Neuronal stem cell (in vitro differentiated cells): ENCODE measurements around the gene CLCN2.
A peak's percentile ranks its signal among the peaks of the same experiment; 100 is the strongest.

Source experiments
- DNase-seq: peaks from one replicate; pipeline ENCODE4 v3.0.0-alpha.2; 2013; ENCODE audit warnings: low spot score
- H2AFZ ChIP-seq: one replicate; pipeline ENCODE4 v1.6.1; 2013; ENCODE audit warnings: mild to moderate bottlenecking, low read length, inconsistent platforms
- H2AK5ac ChIP-seq: 2 replicates; pipeline ENCODE4 v1.6.1; 2013; ENCODE audit warnings: low read depth, mild to moderate bottlenecking, inconsistent platforms, low read length, moderate library complexity, mixed read lengths
- H2BK120ac ChIP-seq: 2 replicates; pipeline ENCODE4 v1.6.1; 2013; ENCODE audit warnings: low read depth, mild to moderate bottlenecking, inconsistent platforms, low read length, moderate library complexity, mixed read lengths
- H2BK12ac ChIP-seq: one replicate; pipeline ENCODE4 v1.6.1; 2013; ENCODE audit warnings: low read length, inconsistent platforms
- H2BK15ac ChIP-seq: 2 replicates; pipeline ENCODE4 v1.6.1; 2013; ENCODE audit warnings: mild to moderate bottlenecking, low read length, inconsistent platforms, mixed read lengths
- H2BK5ac ChIP-seq: one replicate; pipeline ENCODE4 v1.6.1; 2013; ENCODE audit warnings: inconsistent platforms, mild to moderate bottlenecking, low read length, moderate library complexity
- H3K14ac ChIP-seq: one replicate; pipeline ENCODE4 v1.6.1; 2013; ENCODE audit warnings: low read length, inconsistent platforms
- H3K18ac ChIP-seq: 2 replicates; pipeline ENCODE4 v1.6.1; 2013; ENCODE audit warnings: low read length, inconsistent platforms
- H3K23ac ChIP-seq: 2 replicates; pipeline ENCODE4 v1.6.1; 2013; ENCODE audit warnings: low read depth, mild to moderate bottlenecking, mixed read lengths, low read length, inconsistent platforms; ENCODE audit not compliant: poor library complexity
- H3K27ac ChIP-seq: replicated peaks from 3 replicates; pipeline ENCODE4 v1.5.1; 2013; ENCODE audit warnings: low read length, inconsistent platforms
- H3K27me3 ChIP-seq, 3 experiments: 2 replicates each; pipeline ENCODE4 v1.6.1; 2013; ENCODE audit warnings: low read length in 3 of 3, mild to moderate bottlenecking in 2 of 3, inconsistent platforms in 1 of 3, low read depth in 1 of 3, mixed read lengths in 1 of 3, moderate library complexity in 1 of 3; ENCODE audit not compliant: control insufficient read depth in 3 of 3, insufficient read depth in 3 of 3
- H3K36me3 ChIP-seq, 2 donors: replicated peaks in 1 of 2; 2 replicates each; pipeline ENCODE4 v1.6.1; 2013; ENCODE audit warnings: low read length in 2 of 2; ENCODE audit not compliant: control insufficient read depth in 2 of 2, insufficient read depth in 2 of 2
- H3K4ac ChIP-seq: 2 replicates; pipeline ENCODE4 v1.6.1; 2013; ENCODE audit warnings: inconsistent platforms, mild to moderate bottlenecking, low read length, moderate library complexity
- H3K4me1 ChIP-seq, 2 donors: 1 replicate in 1 of 2; 2 replicates in 1 of 2; pipeline ENCODE4 v1.6.1; 2013; ENCODE audit warnings: low read length in 2 of 2, low read depth in 1 of 2; ENCODE audit not compliant: control insufficient read depth in 2 of 2, insufficient read depth in 1 of 2
- H3K4me2 ChIP-seq: one replicate; pipeline ENCODE4 v1.6.1; 2013; ENCODE audit warnings: mild to moderate bottlenecking, low read length, inconsistent platforms; ENCODE audit not compliant: insufficient read depth, poor library complexity, severe bottlenecking
- H3K4me3 ChIP-seq, 2 donors: 2 replicates each; pipeline ENCODE4 v1.5.1; 2013; ENCODE audit warnings: low read length in 2 of 2, mild to moderate bottlenecking in 2 of 2, inconsistent platforms in 1 of 2, moderate library complexity in 1 of 2
- H3K79me1 ChIP-seq: one replicate; pipeline ENCODE4 v1.6.1; 2013; ENCODE audit warnings: low read depth, mild to moderate bottlenecking, inconsistent platforms, low read length, moderate library complexity
- H3K9ac ChIP-seq: one replicate; pipeline ENCODE4 v1.6.1; 2013; ENCODE audit warnings: mild to moderate bottlenecking, low read depth, low read length, inconsistent platforms; ENCODE audit not compliant: poor library complexity
- H3K9me3 ChIP-seq, 2 donors: replicated peaks in 1 of 2; 2 replicates each; pipeline versions ENCODE3 to v1.6.1; 2013; ENCODE audit warnings: low read length in 2 of 2, mild to moderate bottlenecking in 2 of 2, inconsistent platforms in 1 of 2, low read depth in 1 of 2, mixed read lengths in 1 of 2, moderate library complexity in 1 of 2; ENCODE audit not compliant: control insufficient read depth in 2 of 2, insufficient read depth in 1 of 2
- H4K8ac ChIP-seq: one replicate; pipeline ENCODE4 v1.6.1; 2013; ENCODE audit warnings: low read depth, mild to moderate bottlenecking, inconsistent platforms, low read length, moderate library complexity
- H4K91ac ChIP-seq: one replicate; pipeline ENCODE4 v1.6.1; 2013; ENCODE audit warnings: low read length, low read depth, mild to moderate bottlenecking, inconsistent platforms; ENCODE audit not compliant: poor library complexity
- WGBS, 2 donors: extraction: QIAGEN DNeasy Blood & Tissue Kit; methylation state at CpG; one replicate each; pipeline ENCODE4 v1.1.7; 2013; ENCODE audit warnings: missing lambda C conversion rate in 2 of 2, mixed read lengths in 1 of 2; ENCODE audit not compliant: insufficient read length in 2 of 2, insufficient replicate concordance in 1 of 2; ENCODE audit errors: extremely low coverage in 2 of 2; 5-methylcytosine and 5-hydroxymethylcytosine counted together

Gene CLCN2

GRCh38 chr3:184357248-184358123, 3.9 kb downstream of the CLCN2 start:
- no peak overlapping the region for H2BK5ac ChIP-seq
- no peak for DNase-seq
- H4K91ac ChIP-seq, result no peak overlapping the region
- no peak overlapping the region for H3K4me3 ChIP-seq
- H2BK120ac ChIP-seq, result peak overlapping the region; percentile 31
- no peak overlapping the region for H2AFZ ChIP-seq
- H3K79me1 ChIP-seq, result peaks cover 23% of the 10 kb centered on the region
- no peak overlapping the region for H3K4ac ChIP-seq
- H3K9me3 ChIP-seq, result no peaks in the 10 kb centered on the region
- H3K9ac ChIP-seq, result no peak overlapping the region
- H3K27ac ChIP-seq, result no peak overlapping the region
- H2BK15ac ChIP-seq, result no peak overlapping the region
- H3K36me3 ChIP-seq, result peaks cover 58 to 62% of the 10 kb centered on the region in 2 donors
- H3K27me3 ChIP-seq, result no peaks in the 10 kb centered on the region
- H3K23ac ChIP-seq, result no peak overlapping the region
- H3K4me2 ChIP-seq, result no peak overlapping the region
- peak overlapping the region; percentile 99 for H2AK5ac ChIP-seq
- no peak overlapping the region for H3K18ac ChIP-seq
- no peak overlapping the region for H2BK12ac ChIP-seq
- H3K4me1 ChIP-seq, result peaks cover 13 to 23% of the 10 kb centered on the region in 2 donors
- H3K14ac ChIP-seq, result no peak overlapping the region
- no peak overlapping the region for H4K8ac ChIP-seq
- no CpG with 5 or more reads among the region's 24 CpGs for WGBS, 2 donors

GRCh38 chr3:184355261-184356040, 6.0 kb downstream of the CLCN2 start:
- H3K27ac ChIP-seq, result no peak overlapping the region
- peaks cover 13 to 25% of the 10 kb centered on the region in 2 donors for H3K4me1 ChIP-seq
- no peak overlapping the region for H3K4me3 ChIP-seq
- H2BK120ac ChIP-seq, result peak overlapping the region; percentile 0
- no peak overlapping the region for H2AFZ ChIP-seq
- H3K79me1 ChIP-seq, result peaks cover 14% of the 10 kb centered on the region
- H3K27me3 ChIP-seq, result no peaks in the 10 kb centered on the region
- no peak overlapping the region for H2AK5ac ChIP-seq
- no peak overlapping the region for H4K91ac ChIP-seq
- no peak overlapping the region for H2BK12ac ChIP-seq
- no peak overlapping the region for H3K4me2 ChIP-seq
- DNase-seq, result no peak
- H3K4ac ChIP-seq, result no peak overlapping the region
- H3K9ac ChIP-seq, result peak overlapping the region; percentile 54
- H2BK5ac ChIP-seq, result peak overlapping the region; percentile 16
- no peak overlapping the region for H2BK15ac ChIP-seq
- H3K23ac ChIP-seq, result no peak overlapping the region
- H4K8ac ChIP-seq, result no peak overlapping the region
- H3K36me3 ChIP-seq, result peaks cover 72 to 82% of the 10 kb centered on the region in 2 donors
- peak overlapping the region; percentile 67 for H3K18ac ChIP-seq
- H3K14ac ChIP-seq, result no peak overlapping the region
- no CpG with 5 or more reads among the region's 18 CpGs for WGBS, 2 donors
- H3K9me3 ChIP-seq, result no peaks in the 10 kb centered on the region

- Histone ChIP-seq H3K23ac (no peak overlapping the region), H3K27ac (no peak overlapping the region), H4K91ac (no peak overlapping the region), H3K9ac (peak overlapping the region; percentile 54), H2AK5ac (peak overlapping the region; percentile 11), H4K8ac (no peak overlapping the region), H3K4me1 (peaks cover 8 to 20% of the 10 kb centered on the region in 2 donors), H2BK15ac (peak overlapping the region; percentile 31), H2AFZ (no peak overlapping the region), H3K9me3 (no peaks in the 10 kb centered on the region), H3K36me3 (peaks cover 72 to 88% of the 10 kb centered on the region in 2 donors), H2BK120ac (no peak overlapping the region), H3K27me3 (no peaks in the 10 kb centered on the region), H3K4me2 (no peak overlapping the region), H3K14ac (no peak overlapping the region), H2BK12ac (no peak overlapping the region), H3K4ac (no peak overlapping the region), H2BK5ac (peak overlapping the region; percentile 16), H3K79me1 (peaks cover 10% of the 10 kb centered on the region), H3K18ac (peak overlapping the region; percentile 81), H3K4me3 (no peak overlapping the region)
- no CpG with 5 or more reads among the region's 8 CpGs for WGBS, 2 donors
- no peak for DNase-seq
Measured at GRCh38 chr3:184354754-184355153, 6.7 kb downstream of the CLCN2 start.
